Measurements from ENCODE around the gene OGFOD2. TPM values are rescaled to one million over a fixed set of nuclear protein-coding genes. Genes with fewer than 3 reads are reported as not detected.
A peak's percentile ranks its signal among the peaks of the same experiment; 100 is the strongest.

The OGFOD2 gene
- total and polyA plus RNA-seq, 9 of the 15 experiments (the other 6 are each of a cell fraction or from before 2014, with no cell fraction given) = 1.4 to 111 (median 18.5) TPM

- TF ChIP-seq ZBTB49 (CRISPR knock-in tag; IDR thresholded peaks at IDR 0.05; ENCODE audit: borderline replicate concordance) = no peak
- no peak for TF ChIP-seq ZNF121 (CRISPR knock-in tag; conservative IDR thresholded peaks at IDR 0.05)
- no peak for TF ChIP-seq ESRRB (CRISPR knock-in tag; IDR thresholded peaks at IDR 0.05; ENCODE audit: borderline replicate concordance)
- peak in 1 of 2 experiments; percentile 50; a peak in 1 of 4 replicates for TF ChIP-seq RCOR1 (IDR thresholded peaks at IDR 0.05; ENCODE audit: borderline replicate concordance in 1 of 2, low read depth in 2 of 2, low read length in 2 of 2)
- TF ChIP-seq DEAF1 (CRISPR knock-in tag; IDR thresholded peaks at IDR 0.05) = peak; percentile 93
- no peak for TF ChIP-seq HMG20A (CRISPR knock-in tag; conservative IDR thresholded peaks at IDR 0.05)
- peak; percentile 85 for TF ChIP-seq ARID2 (IDR thresholded peaks at IDR 0.05)
- no peak for TF ChIP-seq TOE1 (IDR thresholded peaks at IDR 0.05; ENCODE audit: borderline replicate concordance)
- no peak for TF ChIP-seq TOE1 (CRISPR knock-in tag; IDR thresholded peaks at IDR 0.05; ENCODE audit: borderline replicate concordance, low read depth)
- no peak for TF ChIP-seq CREB5 (CRISPR knock-in tag; IDR thresholded peaks at IDR 0.05)
- TF ChIP-seq PCBP2 (IDR thresholded peaks at IDR 0.05; ENCODE audit: low read depth, low read length, poor library complexity, severe bottlenecking) = no peak
- TF ChIP-seq DPF2 (IDR thresholded peaks at IDR 0.05) = no peak
- no peak for TF ChIP-seq ZNF609 (CRISPR knock-in tag; IDR thresholded peaks at IDR 0.05; ENCODE audit: borderline replicate concordance)
- peak; percentile 50; the same call in 1 of the 2 replicates for TF ChIP-seq BCOR (IDR thresholded peaks at IDR 0.05)
- peak; percentile 34; the same call in 1 of the 2 replicates for TF ChIP-seq MAX (CRISPR knock-in tag; IDR thresholded peaks at IDR 0.05)
- TF ChIP-seq POLR2AphosphoS2 (IDR thresholded peaks at IDR 0.05; ENCODE audit: low read length) = no peak
These were observed 22.8 kb upstream of the OGFOD2 start (continued) for GRCh38 chr12:122951979-122952892.

Data from K562 (cell line).